HG02571 (cell line): ENCODE results near the gene ST7.

Experiments
- ATAC-seq: cut with Tn5 transposase; IDR thresholded peaks from one replicate; pipeline ENCODE4 v1.9.1; 2021; ENCODE audit warnings: mild to moderate bottlenecking, moderate library complexity; ENCODE audit not compliant: unreplicated experiment

Gene ST7

GRCh38 chr7:117048882-117049281, 95.6 kb downstream of the ST7 start:
- no peak for ATAC-seq

GRCh38 chr7:117051808-117052207, 98.5 kb downstream of the ST7 start:
- ATAC-seq = no peak

- ATAC-seq = no peak
Observed at GRCh38 chr7:117053432-117053831, 100.1 kb downstream of the ST7 start.

- ATAC-seq = no peak
Observed at GRCh38 chr7:117061751-117062150, 108.5 kb downstream of the ST7 start.

GRCh38 chr7:117062300-117062699, 109.0 kb downstream of the ST7 start:
- no peak for ATAC-seq

- no peak for ATAC-seq
Observed at GRCh38 chr7:117064688-117065087, 111.4 kb downstream of the ST7 start.

GRCh38 chr7:117065571-117066150, 112.4 kb downstream of the ST7 start:
- no peak for ATAC-seq

GRCh38 chr7:117066668-117067067, 113.4 kb downstream of the ST7 start:
- ATAC-seq = no peak

GRCh38 chr7:117067340-117067739, 114.0 kb downstream of the ST7 start:
- ATAC-seq = no peak

GRCh38 chr7:117068511-117069145, 115.3 kb downstream of the ST7 start:
- ATAC-seq = no peak

GRCh38 chr7:117069379-117069778, 116.1 kb downstream of the ST7 start:
- no peak for ATAC-seq

GRCh38 chr7:117071551-117071950, 118.2 kb downstream of the ST7 start:
- no peak for ATAC-seq

GRCh38 chr7:117072620-117073118, 119.4 kb downstream of the ST7 start:
- ATAC-seq = no peak

- ATAC-seq = no peak
Observed at GRCh38 chr7:117074378-117074777, 121.1 kb downstream of the ST7 start.

GRCh38 chr7:117075934-117076333, 122.6 kb downstream of the ST7 start:
- no peak for ATAC-seq

- ATAC-seq = no peak
Observed at GRCh38 chr7:117076426-117076943, 123.2 kb downstream of the ST7 start.

- ATAC-seq = no peak
Observed at GRCh38 chr7:117077658-117078057, 124.4 kb downstream of the ST7 start.

- no peak for ATAC-seq
Observed at GRCh38 chr7:117082647-117083046, 129.3 kb downstream of the ST7 start.

GRCh38 chr7:117083648-117084047, 130.3 kb downstream of the ST7 start:
- no peak for ATAC-seq

GRCh38 chr7:117084286-117084685, 131.0 kb downstream of the ST7 start:
- no peak for ATAC-seq

- ATAC-seq = no peak
Observed at GRCh38 chr7:117085275-117085674, 132.0 kb downstream of the ST7 start.

GRCh38 chr7:117085769-117086463, 132.6 kb downstream of the ST7 start:
- ATAC-seq = no peak
